M059J (cell line): ENCODE results near the gene LAMB3. TPM values are rescaled to one million over a fixed set of nuclear protein-coding genes. Genes with fewer than 3 reads are reported as not detected.
"Not testable (repeated sequence)": the region's sequence is repeated elsewhere in the genome, so short reads cannot be mapped to it uniquely, and the experiment has no call there.

Experiments
- DNase-seq: peaks from one replicate; pipeline ENCODE4 v3.0.0-alpha.2; 2012; ENCODE audit warnings: low read depth
- total RNA-seq: library from RNA; depleted of rRNA; stranded (reverse); fragments of >200 nt; shearing (Covaris generic); gene quantifications from 2 replicates; pipeline ENCODE4 v1.2.3, GENCODE V29; 2014; rRNA removed

Gene LAMB3
- total RNA-seq: 31.5 and 62.2 TPM in 2 replicates

DNA sequence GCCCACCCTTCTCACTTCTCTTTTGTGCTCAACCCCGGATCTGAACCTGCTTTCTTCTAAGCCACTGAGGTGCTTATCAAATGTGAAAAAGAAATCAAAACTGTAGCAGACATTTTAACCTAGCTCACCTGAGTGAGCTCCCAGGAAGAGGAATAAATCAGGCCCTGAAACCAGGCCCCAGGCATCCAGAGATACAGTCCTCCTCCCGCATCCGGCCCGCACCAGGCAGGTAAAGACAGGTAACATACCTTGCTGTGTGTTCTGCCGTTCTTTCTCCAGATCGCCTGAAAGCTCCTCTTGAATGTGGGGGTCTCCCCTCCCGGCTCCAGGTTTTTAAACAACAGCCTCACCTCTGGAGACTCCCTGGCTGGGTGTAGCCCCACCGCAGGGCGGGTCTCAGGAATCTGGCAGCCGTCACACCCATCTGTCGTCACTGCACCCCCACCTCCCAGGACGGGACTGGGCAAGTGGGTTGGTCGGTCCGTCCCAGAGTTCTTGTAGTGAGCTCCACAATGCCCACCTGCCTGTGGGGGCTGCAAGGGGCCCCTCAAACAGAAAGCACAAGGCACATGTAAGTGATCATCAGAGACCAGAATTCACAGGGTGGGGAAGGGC, at the start of gene LAMB3:
Gene LAMB3, minus strand, starts transcription at position 305 of the 615 bp plus-strand sequence. CDS start 1,481 bp downstream, outside the sequence.
- no peak for DNase-seq

DNA sequence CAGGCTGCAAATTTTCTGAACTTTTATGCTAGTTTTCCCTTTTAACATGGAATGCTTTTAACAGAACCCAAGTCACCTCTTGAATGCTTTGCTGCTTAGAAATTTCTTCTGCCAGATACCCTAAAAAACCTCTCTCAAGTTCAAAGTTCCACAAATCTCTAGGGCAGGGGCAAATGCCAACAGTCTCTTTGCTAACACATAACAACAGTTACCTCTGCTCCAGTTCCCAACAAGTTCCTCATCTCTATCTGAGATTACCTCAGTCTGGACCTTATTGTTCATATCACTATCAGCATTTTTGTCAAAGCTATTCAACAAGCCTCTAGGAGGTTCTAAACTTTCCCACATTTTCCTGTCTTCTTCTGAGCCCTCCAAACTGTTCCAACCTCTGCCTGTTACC, 48.5 kb upstream of the LAMB3 start:
- not testable (repeated sequence) for DNase-seq

DNA sequence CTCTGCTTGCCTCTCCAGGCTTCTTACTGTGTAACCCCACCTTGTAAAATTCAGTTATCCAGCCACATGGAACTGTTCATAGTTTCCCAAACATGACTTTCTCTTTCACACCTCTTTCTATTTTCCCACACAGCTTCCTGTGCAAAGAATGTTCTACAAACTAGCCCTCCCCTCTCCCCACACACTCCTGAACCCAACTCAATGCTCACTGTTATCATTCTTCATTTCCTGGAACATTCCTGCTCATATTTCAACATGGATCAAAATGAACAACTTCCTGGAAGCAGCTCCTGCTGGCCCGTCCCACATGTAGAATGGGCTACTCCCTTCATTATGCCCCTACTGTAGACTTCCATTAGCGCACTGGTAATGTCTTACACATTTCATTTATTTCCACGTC, 44.9 kb upstream of the LAMB3 start:
- no peak for DNase-seq

DNA sequence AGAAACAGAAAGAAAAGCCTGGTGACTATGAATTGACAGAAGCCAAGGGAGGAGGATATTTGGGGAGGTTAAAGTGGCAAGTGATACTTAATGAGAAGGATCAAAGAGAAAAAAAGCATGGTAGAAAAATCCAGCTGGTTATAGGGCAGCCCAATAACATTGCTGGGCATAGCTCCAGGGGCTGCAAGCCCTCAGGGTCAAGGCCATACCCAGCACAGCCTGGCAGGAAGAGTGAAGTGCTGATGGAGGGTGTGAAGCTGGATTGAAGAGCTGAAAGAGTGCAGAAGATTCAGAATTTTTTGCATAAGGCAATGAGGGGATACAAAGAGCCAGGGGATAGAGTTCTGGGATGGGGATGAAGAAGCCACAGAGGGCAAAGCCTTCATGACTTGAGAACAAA, 44.4 kb upstream of the LAMB3 start:
- DNase-seq: no peak

DNA sequence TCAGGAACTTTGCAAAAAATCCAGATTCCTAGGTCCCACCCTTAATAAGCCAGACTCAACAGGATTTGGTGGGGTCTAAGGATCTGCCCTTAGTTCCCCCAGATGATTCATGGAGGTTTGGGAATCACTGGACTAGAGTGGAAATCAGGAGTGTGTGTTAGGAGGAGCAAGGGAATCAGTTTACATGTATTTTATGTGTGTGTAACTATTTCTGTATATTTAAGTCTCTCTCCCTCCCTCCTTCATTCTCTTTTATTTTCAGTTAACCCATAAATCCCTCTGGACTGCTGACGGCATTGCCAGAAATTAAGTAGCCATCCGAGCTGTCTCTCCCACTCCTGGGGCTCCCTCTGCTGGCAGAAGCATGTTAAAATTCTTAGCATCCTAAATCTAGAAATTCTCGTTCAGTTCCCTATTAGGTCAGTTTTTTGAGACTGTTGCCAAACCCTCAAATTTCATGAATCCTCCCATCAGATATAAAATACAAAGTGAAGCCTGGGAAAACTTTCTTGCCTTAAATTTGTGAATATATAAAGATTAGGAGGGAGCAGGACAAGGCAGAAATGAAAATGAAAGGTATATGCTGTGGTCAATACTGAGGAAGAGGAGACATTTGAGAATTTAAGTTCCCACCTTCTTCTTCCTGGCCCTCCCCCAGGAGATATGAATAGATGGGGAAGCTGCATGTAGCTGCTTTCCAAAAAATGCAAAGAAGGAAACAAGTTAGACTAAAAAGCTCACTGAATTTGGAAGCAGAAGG, 40.7 kb upstream of the LAMB3 start:
- peak; percentile 89 for DNase-seq

DNA sequence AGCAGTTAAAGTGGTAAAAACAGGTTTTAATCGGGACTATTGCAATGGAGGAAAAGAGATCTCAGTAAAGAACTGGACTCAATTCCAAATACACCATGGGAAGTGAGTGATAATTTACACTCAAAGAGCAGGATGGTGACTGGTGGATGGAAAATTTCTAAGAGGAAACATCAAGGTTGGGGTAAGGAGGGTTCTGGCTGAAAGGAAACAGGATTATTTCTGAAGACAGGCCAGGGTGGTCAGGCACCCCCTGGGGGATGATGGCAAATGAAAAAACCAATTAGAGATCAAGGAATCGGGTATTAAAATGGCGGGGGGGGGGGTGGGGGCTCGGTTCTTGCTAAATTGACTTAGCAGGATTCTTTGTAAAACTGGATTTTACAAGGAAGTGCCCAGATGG, 40.1 kb upstream of the LAMB3 start:
- peak; percentile 32 for DNase-seq

DNA sequence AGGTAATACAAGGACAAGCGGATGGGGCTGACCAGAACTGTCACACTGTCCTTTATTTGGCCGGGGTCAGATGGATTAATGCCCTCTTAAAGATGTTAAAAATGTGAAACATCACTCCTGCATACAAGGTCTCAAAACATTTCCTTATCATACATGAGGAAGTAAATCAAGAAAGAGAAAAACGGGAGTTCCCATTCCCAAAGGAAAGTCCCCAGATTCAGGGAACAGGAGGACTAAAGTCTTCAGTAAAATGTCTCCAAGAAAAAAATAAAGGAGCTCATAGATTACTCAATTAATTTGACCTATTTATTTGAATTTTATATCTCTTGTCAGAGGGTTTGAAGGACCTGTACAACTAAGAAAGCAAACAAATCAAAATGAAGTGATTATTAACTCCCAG, 39.0 kb upstream of the LAMB3 start:
- no peak for DNase-seq

DNA sequence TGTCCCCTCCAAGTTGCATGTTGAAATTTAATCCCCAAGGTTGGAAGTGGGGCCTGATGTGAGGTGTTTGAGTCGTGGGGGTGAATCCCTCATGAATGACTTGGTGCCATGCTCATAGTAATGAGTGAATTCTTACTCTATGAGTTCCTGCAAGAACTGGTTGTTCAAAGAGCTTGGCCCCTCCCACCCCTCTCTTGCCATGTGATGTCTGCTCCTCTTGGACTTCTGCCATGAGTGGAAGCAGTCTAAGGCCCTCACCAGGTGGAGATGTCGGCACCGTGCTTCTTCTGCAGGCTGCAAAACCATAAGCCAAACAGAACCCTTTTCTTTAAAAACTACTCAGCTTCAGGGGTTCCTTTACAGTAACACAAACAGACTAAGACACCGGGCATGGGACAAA, 37.3 kb upstream of the LAMB3 start:
- DNase-seq: peak; percentile 71

DNA sequence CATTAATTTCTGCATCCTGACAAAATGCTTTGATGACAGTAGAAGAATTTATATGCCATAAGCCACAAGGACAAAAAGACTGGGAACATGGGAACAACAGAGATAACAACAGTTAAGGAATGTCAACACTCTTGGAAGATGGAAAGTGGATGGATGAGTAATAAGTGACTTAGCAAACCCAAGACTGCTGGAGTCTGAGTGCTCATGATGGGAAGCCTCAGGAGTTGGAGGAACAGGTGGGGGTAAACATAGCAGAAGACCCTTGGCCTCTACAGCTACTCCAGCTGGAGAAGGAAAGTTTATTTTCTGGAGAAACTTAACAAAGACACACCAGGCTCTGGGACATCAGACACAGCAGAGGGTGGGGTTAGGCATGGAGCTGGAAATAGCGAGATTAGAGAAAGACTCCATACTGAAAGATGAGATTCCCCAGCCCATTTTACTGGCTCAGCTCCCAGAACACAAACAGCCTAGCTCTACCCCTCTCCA, 36.6 kb upstream of the LAMB3 start:
- peak; percentile 92 for DNase-seq

DNA sequence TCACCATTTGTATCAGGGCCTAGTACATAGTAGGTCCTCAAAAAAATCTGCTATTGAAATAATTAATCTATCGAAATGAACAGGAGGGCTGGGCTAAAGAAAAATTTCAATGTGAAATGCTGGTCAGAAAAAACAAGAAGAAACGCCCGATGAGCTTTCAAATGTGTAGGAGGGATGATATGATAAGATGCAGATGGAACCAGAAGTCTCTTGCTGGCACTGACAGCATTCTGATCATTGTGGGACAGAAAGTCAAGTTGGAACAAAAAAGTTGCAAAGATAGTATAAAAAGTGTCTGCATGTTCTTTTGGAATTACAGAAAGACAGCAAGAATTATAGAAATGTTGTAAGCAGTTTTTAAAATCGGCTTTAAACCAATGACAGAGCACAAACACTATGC, 34.1 kb upstream of the LAMB3 start:
- DNase-seq: no peak

DNA sequence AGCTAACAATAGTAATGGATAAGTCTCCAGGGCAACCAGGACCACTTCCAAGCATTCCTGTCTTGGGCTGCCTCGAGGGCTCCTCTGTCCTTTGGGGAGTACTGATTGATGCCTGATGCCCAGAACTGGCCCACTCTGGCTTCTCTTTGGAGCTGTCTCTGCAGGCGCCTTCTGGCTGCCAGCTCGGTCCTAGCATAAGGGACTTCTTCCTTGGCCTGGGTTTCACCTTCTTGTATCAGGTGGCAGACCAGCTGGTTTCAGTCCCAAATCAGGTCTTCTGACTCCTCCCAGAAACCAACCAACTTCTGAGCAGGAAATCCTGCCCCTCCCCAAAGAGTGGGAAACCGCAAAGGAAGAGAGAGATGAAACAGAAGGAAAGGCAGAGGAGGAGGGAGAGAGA, 33.6 kb upstream of the LAMB3 start:
- DNase-seq: peak; percentile 33

DNA sequence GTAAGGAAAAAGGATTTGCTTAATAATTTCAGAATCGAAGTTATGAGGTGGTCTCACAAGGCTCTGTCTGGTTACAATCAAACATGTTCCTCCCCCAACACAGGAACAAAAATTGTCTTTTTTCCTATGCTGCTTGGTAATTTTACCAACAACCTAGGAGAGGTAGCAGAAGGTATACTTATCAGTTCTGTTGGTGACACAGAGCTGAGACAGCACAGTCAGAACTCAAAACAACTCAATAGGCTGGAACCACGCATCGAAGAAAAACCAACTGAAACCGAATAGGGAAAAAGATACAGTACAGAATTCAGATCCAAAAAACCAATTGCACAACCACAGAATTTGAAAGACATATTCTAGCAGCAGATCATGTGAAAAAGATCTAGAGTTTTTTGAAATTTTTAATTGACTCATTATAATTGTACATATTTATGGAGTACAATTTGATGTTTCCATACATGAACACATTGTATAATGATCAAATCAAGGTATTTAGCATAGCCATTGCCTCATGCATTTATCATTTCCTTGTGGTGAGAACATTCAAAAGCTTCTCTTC, 26.8 kb upstream of the LAMB3 start:
- no peak for DNase-seq

DNA sequence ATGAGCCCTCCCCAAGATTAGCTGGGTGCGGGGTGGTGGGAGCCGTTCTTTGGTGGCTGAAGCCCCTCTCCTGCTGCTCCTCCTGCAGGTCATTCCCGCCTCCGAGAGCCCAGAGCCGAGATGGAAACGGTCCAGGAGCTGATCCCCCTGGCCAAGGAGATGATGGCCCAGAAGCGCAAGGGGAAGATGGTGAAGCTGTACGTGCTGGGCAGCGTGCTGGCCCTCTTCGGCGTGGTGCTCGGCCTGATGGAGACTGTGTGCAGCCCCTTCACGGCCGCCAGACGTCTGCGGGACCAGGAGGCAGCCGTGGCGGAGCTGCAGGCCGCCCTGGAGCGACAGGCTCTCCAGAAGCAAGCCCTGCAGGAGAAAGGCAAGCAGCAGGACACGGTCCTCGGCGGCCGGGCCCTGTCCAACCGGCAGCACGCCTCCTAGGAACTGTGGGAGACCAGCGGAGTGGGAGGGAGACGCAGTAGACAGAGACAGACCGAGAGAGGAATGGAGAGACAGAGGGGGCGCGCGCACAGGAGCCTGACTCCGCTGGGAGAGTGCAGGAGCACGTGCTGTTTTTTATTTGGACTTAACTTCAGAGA, 23.4 kb upstream of the LAMB3 start:
- DNase-seq: peak; percentile 55

DNA sequence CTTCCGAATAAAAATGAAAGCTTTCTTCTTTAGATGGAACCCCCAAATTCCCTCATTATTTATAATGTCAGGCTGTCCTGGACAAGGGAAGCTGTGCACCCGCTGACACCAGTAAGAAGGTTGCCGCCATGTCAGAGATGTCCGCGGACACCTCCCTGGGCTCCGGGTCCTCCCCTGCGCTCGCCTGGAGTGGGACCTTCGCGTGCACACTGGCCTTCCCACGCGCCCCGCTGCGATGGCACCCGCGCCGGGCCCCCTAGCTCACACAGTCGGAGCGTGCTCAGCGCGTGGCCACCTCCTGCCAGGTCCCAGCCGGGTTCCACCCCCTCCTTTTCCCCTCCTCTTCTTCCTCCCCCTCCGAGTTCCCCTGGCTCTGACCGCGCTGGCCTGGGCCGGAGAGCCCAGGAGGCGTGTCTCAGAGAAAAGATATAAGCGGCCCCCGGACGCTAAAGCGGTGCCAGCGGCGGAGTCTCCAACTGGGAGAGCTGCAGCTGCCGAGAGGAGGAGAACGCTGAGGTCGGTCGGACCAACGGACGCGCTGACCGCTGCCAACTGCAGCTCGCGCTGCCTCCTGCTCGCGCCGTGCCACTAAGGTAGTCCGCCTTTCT, 22.8 kb upstream of the LAMB3 start, which contains the start of gene G0S2:
Gene G0S2, plus strand, starts transcription at position 456 of the 608 bp plus-strand sequence. CDS start 273 bp downstream, outside the sequence.
- DNase-seq: peak; percentile 91

DNA sequence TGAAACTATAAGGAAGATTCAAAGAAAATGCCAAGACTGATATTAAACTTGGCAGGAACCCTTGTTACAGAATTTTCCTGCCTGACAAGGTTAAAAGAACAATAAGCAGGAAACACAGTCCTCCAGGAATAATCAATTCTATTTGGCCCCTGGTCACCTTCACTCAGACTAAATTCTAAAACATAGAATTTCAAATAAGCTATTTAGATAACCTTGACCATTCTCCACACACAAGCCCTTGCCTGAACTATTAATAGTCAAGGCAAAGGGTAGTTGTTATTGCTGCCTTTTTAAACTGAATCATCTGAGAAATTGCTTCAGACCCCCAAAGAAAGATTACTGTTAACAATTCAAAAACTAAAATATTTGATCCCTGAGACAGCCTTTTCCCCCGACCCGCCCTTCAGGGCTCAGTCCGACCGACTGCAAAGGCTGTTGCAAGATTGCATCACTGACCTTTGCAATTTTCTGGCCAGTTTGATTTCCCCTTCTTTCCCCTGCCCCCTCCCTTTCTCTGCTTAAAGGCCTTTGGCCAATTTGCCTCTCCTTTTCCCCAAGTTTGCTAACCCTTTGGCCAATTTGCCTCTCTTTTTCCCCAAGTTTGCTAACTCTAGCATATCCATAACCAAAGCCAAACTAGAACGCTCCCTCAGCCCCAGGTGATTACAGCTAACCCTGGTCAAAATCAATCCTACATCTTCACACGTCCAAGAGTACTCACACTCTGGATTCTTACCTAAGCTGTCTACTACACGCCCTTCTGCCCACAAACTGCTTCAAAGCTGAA, 21.6 kb upstream of the LAMB3 start:
- no peak for DNase-seq

DNA sequence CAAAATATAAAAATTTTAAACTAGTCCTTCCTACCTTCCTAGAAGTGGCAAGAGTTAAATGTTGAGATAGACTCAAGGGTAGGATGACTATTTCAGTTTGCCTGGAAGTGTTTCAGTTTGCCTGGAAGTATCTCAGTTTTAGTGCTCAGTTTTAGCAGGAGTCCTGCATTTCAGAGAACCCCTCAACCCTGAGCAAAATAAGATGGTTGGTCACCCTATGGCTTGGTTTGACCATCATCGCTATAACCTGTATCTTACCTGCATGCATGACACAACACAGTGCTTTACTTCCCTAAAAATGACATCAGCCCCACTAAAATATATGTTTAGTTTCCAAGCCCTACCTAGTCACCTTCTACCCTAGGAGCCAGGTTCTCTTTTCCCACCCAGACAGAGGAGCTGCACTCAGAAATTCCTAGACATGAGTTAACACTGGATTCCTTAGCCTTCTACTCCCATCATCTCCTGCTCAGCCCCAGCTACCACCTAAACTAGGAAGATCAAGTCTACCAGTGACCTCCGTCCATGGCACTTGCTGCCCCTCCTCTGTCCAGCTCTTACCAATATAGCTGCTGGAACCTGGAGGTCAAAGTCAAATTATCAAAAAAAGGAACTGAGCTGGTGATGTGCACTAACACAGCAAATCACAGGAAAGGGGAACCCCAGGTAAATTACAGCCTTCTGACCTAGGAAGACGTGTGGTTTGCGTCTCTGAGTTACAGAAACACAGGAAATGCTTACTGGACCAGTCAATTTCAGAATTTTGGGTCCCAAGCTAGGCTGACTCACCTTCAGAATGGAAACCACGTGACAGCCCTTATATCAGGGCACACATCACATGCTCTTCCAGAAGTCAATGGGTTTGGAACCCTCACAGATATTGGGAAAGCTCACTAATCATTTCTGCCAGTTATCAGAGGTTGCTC, 20.7 kb upstream of the LAMB3 start:
- peak; percentile 88 for DNase-seq

DNA sequence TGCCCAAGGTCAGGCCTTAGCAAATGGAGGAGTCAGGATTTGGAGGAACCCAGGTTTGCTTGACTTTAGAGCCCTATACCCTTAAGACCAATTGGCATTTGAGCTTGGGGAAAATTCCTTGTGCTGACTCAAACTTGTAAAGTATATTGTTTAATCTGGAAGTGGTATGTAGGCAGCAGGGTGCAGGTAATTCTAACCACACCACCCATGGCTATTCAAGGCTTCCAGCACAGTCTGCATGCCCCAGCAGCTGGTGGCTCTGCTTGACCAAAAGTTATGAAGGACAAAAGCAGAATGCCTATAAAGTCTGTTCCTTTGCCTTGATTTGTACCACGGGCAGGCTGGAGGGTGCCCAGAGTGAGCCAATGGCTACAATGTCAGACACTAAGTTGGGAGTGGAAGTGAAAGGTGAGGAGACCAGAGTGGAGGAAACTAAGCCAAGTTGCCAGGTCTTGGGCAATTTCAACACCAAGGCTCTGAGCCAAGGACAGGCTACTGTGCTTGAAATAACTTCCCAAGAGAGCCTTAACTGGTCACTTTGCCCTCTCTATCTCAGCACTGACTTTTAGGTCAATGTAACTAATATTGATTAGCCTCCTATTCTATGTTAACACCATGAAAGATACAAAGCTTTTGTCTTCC, 18.3 kb upstream of the LAMB3 start:
- peak; percentile 78 for DNase-seq

DNA sequence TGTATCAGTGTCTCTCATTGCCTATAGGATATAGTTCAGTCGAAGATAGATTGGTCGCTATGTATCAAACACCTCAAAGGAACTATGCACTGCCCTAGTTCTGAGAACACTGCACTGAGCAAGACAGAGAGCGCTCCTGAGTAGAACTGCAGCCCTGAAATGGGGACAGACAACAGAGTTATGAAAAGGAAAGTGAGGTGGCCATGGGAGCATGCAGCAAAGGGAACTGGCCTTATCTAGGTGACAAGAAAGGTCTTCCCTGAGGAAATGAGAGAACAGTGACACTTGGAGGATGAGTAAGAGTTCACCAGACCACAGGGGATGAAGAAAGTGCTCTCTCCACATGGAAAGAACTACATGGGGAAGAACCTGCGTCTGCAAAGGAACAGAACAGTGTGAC, 15.5 kb upstream of the LAMB3 start:
- peak; percentile 61 for DNase-seq

DNA sequence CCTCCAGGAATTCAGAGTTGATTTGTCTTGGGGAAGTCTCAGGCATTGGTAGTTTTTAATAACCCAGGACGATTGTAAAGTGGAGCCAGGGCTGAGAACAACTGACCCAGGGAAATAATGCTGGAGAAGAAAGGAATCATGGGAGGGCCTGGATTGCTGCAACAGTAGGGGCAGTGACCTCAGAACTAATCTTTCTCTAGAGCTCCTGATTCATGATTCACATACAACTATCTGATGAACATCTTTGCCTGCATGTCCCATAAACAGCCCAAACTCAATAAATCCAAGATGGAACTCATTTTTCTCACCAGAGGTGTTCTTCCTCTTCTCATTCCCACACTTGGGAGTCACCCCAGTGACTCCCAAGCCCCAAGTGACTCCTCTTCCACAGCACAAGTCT, 14.9 kb upstream of the LAMB3 start:
- no peak for DNase-seq
